Measurements from ENCODE around the gene NCEH1.

GRCh38 chr3:172586436-172586835 lies 124.4 kb downstream of the NCEH1 start:
- TF ChIP-seq, protein P1, sequence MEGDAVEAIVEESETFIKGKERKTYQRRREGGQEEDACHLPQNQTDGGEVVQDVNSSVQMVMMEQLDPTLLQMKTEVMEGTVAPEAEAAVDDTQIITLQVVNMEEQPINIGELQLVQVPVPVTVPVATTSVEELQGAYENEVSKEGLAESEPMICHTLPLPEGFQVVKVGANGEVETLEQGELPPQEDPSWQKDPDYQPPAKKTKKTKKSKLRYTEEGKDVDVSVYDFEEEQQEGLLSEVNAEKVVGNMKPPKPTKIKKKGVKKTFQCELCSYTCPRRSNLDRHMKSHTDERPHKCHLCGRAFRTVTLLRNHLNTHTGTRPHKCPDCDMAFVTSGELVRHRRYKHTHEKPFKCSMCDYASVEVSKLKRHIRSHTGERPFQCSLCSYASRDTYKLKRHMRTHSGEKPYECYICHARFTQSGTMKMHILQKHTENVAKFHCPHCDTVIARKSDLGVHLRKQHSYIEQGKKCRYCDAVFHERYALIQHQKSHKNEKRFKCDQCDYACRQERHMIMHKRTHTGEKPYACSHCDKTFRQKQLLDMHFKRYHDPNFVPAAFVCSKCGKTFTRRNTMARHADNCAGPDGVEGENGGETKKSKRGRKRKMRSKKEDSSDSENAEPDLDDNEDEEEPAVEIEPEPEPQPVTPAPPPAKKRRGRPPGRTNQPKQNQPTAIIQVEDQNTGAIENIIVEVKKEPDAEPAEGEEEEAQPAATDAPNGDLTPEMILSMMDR (IDR thresholded peaks at IDR 0.05) = no peak
- TF ChIP-seq POLR2AphosphoS5 (IDR thresholded peaks at IDR 0.05; ENCODE audit: low read depth, low read length) (no peak), ZBTB33 (IDR thresholded peaks at IDR 0.05; ENCODE audit: borderline replicate concordance, low read depth) (no peak), SIN3A (IDR thresholded peaks at IDR 0.05; ENCODE audit: borderline replicate concordance, low read depth, low read length) (no peak), YY1 (IDR thresholded peaks at IDR 0.05; ENCODE audit: low read depth) (no peak), MXI1 (IDR thresholded peaks at IDR 0.05; ENCODE audit: low read depth, low read length) (no peak), GABPA (IDR thresholded peaks at IDR 0.05; ENCODE audit: low read depth) (no peak)
